C4-2B (cell line): ENCODE results near the gene CABP7.

Source experiments
- ZFX ChIP-seq: fragments of 450-650 bp; IDR thresholded peaks from 2 replicates; pipeline ENCODE4 v1.6.1; 2017
- TF ChIP-seq, protein P1 (sequence below): fragments of 450-650 bp; conservative IDR thresholded peaks from 2 replicates; pipeline ENCODE4 v1.5.1; 2017; ENCODE audit warnings: mild to moderate bottlenecking

DNA sequence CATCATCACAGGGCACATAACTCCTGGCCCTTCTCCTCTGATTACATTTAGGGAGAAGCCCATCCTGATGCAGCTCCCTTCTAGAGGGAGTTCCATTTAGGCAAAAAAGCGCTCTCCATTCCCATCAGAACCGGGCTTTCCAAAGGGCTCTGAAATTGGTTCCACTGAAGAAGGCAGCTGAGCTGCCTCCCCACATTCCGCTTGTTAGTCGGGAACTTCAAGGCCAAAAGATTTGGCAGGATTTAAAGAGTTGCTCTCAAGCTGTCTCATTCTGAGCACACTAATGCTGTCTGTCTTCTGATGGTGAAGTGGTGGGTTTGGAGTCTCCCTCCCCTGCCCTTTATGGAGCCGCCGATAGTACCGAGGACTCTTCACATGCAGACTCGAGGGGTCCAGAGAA lies 26.6 kb upstream of the CABP7 start:
- TF ChIP-seq, protein P1, sequence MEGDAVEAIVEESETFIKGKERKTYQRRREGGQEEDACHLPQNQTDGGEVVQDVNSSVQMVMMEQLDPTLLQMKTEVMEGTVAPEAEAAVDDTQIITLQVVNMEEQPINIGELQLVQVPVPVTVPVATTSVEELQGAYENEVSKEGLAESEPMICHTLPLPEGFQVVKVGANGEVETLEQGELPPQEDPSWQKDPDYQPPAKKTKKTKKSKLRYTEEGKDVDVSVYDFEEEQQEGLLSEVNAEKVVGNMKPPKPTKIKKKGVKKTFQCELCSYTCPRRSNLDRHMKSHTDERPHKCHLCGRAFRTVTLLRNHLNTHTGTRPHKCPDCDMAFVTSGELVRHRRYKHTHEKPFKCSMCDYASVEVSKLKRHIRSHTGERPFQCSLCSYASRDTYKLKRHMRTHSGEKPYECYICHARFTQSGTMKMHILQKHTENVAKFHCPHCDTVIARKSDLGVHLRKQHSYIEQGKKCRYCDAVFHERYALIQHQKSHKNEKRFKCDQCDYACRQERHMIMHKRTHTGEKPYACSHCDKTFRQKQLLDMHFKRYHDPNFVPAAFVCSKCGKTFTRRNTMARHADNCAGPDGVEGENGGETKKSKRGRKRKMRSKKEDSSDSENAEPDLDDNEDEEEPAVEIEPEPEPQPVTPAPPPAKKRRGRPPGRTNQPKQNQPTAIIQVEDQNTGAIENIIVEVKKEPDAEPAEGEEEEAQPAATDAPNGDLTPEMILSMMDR = no peak
- TF ChIP-seq ZFX = no peak
